Measurements from ENCODE around the gene PARP9.
A peak's percentile ranks its signal among the peaks of the same experiment; 100 is the strongest.
"Not testable (repeated sequence)": the region's sequence is repeated elsewhere in the genome, so short reads cannot be mapped to it uniquely, and the experiment has no call there.

The PARP9 gene

GRCh38 chr3:122520861-122521260 lies 43.2 kb downstream of the PARP9 start:
- no peak for DNase-seq (ENCODE audit: low read depth)

DNA sequence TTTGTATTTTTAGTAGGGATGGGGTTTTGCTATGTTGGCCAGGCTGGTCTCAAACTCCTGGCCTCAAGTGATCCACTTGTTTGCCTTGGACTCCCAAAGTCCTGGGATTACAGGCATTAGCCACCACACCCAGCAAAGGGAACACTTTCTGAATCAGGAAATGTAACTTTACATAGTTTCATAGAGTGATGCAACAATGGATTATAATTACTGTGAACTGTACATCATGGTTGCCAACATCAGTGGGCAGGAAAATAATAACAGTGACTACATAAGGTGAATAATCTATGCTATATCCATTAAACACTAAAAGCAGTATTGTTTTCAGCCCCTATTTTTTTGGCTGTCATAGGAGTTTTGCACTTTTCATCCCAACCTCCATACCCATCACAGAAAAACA lies 44.4 kb downstream of the PARP9 start:
- DNase-seq (ENCODE audit: low read depth), result no peak

- no peak for DNase-seq (ENCODE audit: low read depth)
These were observed 47.2 kb downstream of the PARP9 start for GRCh38 chr3:122516846-122517360.

DNA sequence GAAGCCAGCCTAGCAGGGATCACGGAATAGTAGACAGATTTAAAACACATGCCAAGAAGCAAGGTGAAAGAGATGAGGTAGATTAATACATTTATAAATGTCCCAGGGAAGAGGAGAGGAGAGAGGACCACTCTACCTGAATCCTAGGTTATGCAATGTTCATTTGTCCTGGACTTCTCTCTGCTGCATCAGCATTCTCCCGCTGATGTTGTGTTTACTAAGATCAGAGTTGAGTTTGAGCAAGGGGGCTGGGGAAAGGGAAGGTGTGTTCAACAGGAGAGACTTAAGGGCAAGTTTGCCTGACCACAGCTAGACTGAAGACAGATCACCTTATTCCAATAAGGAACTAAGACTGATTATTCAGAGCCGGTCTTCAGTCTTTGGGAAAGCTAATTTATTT lies 48.2 kb downstream of the PARP9 start:
- DNase-seq (ENCODE audit: low read depth), result no peak

DNA sequence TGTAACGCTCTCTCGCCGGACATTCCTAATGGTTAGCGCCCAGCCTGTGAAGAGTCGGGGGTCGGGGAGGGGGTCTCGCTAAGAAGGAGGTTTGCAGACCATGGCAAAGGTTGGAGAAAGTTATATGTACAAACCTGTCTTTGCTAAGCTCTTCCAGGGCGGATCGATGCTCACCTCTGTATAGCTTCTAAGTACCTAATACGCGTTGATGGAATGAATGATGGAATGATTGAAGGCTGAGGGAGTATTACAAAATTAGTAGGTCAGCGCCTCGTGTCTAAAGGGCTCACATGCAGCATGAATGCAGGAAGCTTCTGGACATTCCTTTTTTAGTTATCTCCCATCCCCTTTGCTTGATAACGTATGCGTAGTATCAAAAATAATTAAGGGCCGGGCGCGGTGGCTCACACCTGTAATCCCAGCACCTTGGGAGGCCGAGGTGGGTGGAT lies 49.1 kb downstream of the PARP9 start:
- no peak for DNase-seq (ENCODE audit: low read depth)

GRCh38 chr3:122514123-122515019 lies 49.7 kb downstream of the PARP9 start, which contains the start of gene KPNA1:
KPNA1 (minus strand) TSS chr3:122514939; CDS start chr3:122496565, 18,374 bp downstream.
- DNase-seq (ENCODE audit: low read depth), result peak; percentile 38

GRCh38 chr3:122513386-122514122 lies 50.5 kb downstream of the PARP9 start:
- DNase-seq (ENCODE audit: low read depth), result peak; percentile 26

- DNase-seq (ENCODE audit: low read depth), result no peak
These were observed 51.8 kb downstream of the PARP9 start for GRCh38 chr3:122512284-122512683.

- no peak for DNase-seq (ENCODE audit: low read depth)
These were observed 53.1 kb downstream of the PARP9 start for GRCh38 chr3:122510878-122511535.

DNA sequence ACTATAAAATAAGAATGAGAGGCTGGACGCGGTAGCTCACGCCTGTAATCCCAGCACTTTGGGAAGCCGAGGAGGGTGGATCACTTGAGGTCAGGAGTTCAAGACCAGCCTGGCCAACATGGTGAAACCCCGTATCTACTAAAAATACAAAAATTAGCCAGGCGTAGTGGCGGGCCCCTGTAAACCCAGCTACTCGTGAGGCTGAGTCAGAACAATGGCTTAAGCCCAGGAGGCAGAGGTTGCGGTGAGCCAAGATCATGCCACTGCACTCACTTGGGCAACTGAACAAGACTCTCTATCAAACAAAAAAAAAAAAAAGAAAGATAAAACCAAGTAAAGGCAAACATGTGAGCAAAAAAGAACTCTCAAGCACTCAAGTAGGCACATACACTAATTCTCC lies 55.2 kb downstream of the PARP9 start:
- DNase-seq (ENCODE audit: low read depth), result not testable (repeated sequence)

DNA sequence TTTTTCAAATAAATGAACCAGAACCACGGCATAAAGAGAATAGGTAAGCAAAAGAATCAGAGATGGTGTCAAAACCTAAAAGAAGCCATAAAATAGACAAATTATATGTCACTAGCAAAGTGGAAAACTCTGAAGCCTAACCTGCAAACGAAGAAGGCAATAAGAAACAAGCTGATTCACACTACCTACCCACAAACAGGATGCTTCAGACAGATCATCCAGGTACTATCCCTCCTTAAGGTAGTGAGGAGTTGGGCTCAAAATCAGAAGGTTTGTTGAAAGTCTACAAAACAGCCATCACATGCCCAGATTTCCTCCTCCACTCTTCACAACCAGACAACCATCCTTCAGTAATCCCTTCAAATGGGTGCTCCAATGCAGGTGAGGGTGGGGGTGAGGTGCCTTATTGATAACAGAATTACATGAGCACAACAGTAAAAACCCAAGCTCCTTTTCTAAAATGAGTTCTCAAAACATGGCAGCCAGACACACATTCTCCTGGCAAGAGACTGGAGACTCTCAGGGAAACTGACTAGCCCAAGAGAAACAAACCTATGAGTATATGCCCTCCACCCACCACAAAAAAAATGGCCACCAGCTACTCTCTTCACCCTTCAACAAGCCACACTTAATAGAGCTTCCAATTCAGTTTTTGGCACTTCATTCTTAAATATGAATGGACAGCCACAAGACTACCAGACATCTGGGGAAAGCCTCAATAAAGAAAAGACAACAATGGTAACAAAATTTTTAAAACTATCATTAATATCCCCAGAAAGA lies 55.8 kb downstream of the PARP9 start:
- DNase-seq (ENCODE audit: low read depth), result no peak

GRCh38 chr3:122506450-122506849 lies 57.6 kb downstream of the PARP9 start:
- no peak for DNase-seq (ENCODE audit: low read depth)

DNA sequence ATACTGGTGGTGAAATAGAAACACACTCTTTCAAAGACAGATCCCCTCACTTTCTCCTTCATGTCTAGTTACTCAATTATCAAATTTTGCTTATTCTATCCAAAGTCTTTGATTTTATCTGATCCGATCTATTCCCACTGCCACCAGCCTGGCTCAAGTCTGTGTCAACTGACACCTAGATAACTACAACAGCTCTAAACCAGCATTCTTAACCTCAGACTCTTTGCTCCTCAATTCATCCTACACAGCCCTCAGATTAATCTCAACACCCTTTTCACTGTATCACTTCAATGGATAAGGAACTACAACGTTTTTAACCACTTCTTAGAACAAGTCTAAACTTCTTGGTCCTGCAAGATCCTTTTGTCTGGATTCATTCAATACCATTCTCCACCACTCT lies 58.4 kb downstream of the PARP9 start:
- no peak for DNase-seq (ENCODE audit: low read depth)

DNA sequence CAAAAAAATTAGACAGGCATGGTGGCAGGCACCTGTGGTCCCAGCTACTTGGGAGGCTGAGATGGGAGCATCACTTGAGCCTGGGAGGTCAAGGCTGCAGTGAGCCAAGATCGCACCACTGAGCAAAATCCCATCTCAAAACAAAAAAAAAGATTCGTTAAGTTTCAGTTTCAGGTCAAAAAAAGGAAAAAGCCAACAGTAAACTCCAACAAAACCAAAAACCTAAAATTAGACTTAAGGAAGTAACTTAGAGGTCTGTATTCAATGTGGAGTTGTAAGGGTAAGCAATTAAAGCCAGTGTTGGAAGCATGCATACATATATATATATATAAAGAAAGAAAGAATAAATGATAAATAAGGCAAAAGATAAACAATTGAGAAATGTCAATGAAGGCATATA lies 61.2 kb downstream of the PARP9 start:
- DNase-seq (ENCODE audit: low read depth), result no peak

DNA sequence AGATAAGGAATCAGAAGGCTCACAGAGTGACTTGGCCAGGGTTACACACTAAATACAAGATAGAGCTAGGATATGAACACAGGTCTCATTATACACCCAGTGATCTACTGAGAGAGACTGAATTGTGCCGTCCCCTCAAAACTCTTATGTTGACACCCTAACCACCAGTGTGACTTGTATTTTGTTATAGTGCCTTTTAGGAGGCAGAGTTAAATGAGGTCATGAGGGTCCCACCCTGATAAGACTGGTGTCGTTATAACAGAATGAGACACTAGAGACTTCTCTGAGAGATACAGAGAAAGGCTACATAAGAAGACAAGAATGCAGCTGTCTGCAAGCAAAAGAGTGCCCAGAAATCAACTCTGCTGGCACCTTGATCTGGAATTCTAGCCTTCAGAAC lies 62.0 kb downstream of the PARP9 start:
- DNase-seq (ENCODE audit: low read depth), result no peak

DNA sequence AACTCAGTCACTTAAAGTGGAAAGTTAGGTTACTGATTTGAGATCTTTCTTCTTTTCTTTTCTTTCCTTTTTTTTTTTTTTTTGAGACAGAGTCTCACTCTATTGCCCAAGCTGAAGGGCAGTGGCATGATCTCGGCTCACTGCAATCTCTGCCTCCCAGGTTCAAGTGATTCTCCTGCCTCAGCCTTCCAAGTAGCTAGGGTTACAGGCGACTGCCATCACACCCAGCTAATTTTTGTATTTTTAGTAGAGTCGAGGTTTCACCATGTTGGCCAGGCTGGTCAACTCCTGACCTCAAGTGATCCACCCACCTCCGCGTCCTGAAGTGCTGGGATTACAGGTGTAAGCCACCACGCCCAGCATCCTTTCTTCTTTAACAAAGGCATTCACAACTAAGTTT lies 63.1 kb downstream of the PARP9 start:
- DNase-seq (ENCODE audit: low read depth), result not testable (repeated sequence)

GRCh38 chr3:122498152-122498551 lies 65.9 kb downstream of the PARP9 start:
- no peak for DNase-seq (ENCODE audit: low read depth)

DNA sequence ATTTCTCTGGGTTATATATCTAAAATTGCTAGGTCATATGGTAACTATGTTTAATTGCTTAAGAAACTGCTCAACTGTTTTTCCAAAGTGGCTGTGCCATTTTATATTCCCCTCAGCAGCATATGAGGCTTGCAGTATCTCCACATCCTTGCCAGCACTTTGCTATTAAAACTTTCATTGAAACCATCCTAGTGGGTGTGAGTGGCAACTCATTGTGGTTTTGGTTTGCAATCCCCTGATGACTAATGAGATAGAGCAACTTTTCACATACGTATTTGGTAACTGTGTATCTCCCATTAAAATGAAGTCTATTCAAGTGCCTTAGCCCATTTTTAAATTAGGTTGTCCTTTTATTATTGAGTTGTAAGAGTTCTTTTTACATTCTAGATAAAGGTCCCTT lies 66.7 kb downstream of the PARP9 start:
- peak; percentile 72 for DNase-seq (ENCODE audit: low read depth)

DNA sequence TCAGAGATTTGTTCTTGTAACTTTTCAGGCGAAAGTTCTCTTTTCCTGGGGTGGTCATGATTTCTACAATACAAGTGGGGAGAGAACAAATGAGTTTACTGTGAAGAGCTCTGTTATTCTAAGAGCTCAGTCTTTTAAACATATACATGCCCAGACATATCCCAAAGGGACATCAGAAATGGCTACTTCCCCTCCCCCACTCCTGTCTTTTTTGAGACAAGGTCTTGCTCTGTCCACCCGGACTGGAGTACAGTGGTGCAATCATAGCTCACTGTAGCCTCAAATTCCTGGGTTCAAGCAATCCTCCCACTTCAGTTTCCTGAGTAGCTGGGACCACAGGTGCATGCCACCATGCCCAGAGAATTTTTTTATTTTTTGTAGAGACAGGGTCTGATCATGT lies 67.6 kb downstream of the PARP9 start:
- DNase-seq (ENCODE audit: low read depth), result no peak

DNA sequence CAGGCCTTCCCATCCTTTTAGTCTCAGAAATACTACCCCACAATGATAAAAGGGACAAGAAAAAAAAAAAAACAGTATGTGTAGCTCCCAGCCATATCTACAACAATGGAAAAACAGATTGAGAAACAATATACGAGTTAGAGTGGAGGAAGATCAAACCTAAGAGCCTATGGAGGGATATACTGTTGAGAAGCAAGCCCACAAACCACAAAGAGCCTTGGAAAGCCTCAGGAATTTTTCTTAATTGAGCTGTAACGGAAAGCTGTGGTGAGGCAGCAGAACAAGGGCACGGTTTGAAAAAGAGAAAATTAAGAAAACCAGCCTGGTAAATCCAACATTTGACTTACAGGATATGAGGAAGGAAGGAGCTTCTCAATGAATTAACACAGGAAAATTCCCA lies 70.8 kb downstream of the PARP9 start:
- DNase-seq (ENCODE audit: low read depth), result no peak

GRCh38 chr3:122488262-122488973 lies 75.7 kb downstream of the PARP9 start:
- DNase-seq (ENCODE audit: low read depth), result no peak
